HG03135 (cell line): Measurements from ENCODE around the gene GASK1A.
"Not testable (repeated sequence)": the region's sequence is repeated elsewhere in the genome, so short reads cannot be mapped to it uniquely, and the experiment has no call there.

Source experiments
- ATAC-seq: cut with Tn5 transposase; IDR thresholded peaks from one replicate; pipeline ENCODE4 v1.9.1; 2021; ENCODE audit warnings: mild to moderate bottlenecking, moderate library complexity; ENCODE audit not compliant: unreplicated experiment

The GASK1A gene

DNA sequence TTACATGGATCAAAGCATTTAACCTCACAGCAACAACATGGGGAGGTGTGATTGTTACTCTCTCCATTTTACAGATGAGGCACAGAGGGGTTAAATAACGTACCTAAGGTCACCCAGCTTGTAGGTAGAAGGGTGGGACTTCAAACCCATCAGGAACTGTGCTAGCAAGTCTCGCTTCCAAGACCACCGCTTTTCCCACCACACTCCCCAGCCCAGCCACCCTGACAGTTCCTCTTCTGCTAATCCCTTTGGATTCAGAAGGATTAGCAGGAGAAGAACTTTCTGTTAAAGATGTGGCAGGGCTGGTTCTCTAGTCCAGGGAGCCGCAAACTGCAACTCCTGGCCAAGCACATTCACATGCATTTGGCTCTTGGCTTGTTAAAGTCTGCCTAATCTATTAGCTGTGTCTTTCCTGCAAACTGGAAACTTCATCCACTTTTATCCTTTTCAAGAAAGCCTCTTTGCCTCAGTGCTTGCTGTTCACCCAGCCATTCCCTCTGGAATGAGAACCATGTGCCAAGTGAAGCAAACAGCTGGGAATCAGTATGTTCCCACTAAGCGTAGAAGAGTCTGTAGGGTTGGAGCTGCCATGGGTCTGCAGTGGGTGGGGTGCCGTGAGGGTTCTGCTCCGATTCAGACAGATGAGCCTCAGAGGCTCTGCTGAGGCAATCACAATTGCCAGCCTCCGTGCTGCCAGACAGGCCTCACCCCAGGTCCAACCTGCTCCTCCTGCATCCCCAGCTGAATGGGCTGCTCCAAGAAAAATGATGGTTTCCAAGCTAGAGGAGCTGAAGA, 82.2 kb downstream of the GASK1A start:
- no peak for ATAC-seq

DNA sequence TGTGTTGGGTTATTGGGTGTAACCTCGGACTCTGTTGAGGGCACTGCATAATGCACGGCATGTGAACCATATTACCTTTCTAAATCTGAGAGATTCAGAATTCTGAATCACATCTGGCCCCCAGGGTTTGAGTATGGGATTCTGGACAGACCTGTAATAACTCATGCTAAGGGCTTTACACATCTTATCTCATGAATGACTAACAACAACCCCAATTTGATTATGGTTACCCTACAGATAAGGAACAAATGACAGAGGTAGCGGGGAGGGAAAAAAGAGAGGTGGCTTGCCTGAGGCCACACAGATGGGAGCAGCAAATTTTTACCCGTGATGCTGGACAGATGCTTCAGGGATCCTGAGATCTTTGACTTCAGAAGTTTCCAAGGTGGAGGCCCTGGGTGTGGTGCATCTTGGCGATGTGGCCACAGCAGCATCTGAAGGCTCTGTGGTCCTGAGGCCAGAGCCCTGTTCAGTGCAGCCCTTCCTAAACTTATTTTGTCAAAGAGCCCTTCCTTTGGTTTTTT, 83.0 kb downstream of the GASK1A start:
- no peak for ATAC-seq

DNA sequence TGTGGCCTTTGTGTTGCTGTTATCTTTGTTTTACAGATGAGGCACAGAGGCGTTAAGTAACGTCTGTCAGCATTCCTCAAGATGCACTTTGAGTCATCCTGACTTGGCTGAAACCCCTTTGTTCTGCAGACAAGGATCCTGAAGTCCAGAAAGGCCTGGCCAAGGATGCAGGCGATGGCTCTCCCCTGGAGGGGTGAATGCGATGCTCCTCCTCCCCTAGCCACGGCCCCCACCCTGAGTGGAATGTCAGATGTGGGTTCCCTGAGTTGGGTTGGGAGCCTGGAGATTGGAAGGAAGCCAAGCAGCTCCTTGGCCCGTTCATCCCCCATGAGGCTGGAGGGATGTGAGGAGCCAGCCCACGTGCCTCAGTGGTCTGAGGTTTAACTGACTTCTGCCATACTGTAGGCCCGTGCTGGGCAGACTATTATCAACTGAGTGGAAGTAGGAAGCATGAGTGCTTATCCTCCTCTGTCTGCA, 83.5 kb downstream of the GASK1A start:
- ATAC-seq, result no peak

DNA sequence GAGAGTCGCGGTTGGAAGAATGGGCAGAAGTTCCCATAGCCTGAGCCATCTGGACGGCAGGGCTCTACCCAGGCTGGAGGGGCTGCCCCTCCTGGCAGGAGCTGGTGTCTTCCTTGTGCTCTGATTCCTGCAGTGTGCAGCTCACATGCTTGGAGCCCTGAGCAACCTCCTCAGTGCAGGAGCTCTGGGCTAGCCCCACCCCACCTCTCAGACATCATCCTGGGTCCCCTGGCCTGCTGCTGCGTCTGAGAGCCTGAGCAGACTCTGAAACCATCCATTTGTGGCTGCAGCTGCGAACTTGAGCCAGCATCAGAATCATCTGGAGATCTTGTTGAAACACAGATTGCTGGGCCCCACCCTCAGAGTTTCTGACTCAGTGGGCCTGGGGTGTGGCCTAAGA, 84.0 kb downstream of the GASK1A start:
- no peak for ATAC-seq

DNA sequence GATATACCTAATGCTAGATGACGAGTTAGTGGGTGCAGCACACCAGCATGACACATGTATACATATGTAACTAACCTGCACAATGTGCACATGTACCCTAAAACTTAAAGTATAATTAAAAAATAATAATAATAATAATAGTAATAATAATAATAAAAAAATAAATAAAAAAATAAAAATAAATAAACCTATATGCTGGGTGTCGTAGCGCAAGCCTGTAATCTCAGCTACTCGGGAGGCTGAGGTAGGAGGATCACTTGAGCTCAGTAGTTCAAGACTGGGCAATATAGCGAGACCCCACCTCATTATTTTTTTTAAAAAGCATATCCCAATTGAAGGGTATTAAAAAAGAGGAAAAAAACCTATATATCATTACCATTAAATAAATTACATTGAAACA, 91.6 kb downstream of the GASK1A start:
- not testable (repeated sequence) for ATAC-seq

DNA sequence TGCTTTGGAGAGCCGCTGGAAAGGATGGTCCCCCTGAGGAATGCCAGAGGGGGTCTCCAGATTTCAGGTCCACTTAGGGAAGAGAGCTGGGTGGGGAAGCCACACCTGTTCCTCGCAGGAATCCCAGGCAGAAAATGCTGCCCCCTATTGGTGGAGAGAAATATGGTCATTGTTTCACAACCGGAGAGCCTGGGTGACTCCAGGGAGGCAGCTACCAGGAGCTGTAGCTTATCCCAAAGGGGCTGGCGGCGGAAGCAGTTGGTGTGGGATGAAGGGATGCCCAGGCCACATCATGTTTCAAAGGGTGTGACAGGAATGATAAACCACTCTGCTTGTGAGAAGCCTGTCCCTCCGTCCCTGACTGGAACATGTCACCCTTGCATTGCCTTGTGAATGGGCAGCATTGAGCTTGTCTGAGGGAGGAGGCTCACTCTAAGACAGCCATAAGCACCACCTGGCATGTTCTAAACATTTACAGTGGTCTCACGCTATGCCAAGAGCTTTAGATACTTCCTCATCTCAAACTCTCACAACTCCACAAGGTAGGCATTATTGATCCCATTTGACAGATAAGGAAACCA, 92.3 kb downstream of the GASK1A start:
- ATAC-seq, result no peak

DNA sequence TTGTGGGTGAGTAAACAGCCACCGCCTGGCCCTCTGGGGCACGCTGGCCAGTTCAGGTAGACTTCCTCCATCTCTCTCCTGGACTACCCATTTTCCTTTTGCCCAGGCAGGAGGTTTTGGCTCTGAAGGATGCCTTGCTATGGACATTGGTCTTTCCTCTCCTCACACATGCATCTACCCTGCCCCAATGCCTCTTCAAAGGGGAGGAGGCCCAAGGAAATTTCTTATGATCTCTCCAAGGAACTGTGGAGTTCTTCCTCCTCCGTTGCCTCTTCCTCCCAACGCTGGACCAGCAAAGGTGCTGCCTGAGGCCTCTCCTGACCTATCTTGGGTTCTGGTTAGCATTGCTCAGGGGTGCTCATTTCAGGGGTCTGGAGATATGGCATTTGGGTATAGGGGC, 93.2 kb downstream of the GASK1A start:
- ATAC-seq, result no peak

DNA sequence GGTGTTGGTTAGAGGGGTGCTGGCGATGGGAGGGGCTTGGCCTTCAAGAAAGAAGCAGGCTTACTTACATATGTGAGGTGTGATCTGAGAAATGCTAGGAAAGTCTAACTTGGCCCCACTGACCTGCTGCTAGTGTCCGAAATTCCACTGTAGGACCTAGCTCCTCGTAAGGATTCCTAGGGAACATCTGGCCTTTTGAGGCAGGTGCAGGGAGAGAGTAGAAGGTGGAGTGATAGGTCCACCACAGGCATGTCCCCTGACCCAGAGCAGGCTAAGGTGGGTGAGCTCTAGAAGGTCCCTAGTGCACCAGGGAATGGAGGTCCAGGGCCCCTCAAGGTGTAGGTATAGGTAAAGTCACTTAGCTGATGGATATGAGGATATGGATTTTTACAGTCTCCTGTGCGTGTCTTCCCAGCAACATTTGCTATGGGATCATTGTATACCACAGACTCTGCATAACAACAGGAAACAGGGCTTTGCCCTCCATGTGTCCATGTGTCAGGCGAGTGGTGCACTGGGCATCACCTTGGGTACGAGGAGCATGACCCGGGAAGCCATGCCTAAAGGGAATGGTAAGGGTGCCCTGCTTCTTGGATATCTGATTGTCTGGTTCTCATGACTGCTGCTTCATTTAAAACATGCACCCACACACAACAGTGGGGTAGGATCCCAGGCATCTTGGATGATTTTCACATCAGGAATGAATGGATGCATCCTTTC, 94.2 kb downstream of the GASK1A start:
- no peak for ATAC-seq

DNA sequence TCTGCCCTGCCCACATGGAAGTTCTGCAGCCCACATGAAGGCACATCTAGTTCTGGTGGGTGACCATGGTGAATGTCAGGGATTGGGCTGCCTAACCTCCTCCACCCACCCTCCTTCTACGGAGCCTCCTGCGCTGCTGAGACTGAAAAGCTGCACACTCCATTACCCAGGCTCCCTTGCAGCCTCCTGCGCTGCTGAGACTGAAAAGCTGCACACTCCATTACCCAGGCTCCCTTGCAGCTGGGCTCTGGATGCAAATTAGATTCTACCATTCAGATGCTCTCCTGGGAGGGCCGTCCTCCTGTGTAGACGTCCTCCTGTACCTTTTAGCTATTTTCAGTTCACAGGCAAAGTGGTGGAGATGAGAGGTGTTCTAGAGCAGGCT, 94.7 kb downstream of the GASK1A start:
- no peak for ATAC-seq

DNA sequence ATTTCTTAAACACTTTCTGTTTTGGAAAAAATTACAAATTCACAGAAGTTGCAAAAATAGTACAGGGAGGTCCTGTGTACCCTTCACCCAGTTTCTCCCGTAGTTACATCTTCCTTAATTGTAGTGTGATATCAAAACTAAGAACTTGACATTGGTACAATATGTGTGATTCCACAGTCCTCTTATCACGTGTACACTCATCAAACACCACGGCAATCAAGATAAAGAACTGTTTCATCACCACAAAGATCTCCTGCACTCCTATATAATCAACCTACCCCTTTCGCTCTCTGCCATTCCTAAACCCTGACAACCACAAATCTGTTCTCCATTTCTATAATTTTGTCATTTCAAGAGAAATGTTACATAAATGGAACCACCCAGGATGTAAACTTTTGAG, 95.4 kb downstream of the GASK1A start:
- ATAC-seq, result no peak

DNA sequence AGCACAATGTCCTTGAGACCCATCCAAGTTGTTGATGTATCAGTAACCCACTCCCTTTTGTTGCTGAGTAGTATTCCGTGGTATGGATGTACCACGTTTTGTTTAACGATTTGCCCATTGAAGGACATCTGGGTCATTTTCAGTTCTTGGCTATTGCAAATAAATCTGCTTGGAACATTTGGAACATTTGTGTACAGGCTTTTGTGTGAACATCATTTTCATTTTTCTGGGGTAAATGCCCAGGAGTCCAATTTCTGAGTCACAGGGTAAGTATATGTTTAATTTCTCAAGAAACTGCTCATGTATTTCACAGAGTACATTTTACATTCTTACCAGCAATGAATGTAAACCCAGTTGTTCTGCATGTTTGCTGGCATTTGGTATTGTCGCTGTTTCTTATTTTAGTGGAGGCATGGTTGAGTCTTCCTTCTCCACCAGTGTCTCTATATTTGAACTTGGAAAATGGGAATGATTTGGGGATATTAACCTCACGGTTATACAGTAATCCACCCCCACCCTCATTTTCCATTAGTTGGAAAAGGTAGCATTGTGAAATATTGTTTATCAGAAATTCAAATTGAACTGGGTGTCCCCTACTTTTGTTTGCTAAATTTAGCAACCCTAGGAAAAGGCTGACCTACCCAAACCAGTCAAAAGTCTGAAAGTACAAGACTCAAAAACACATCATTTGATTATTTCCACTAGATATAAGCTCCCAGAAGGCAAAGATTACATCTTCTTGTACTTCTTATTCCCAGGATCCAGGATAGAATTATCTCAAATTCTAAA, 96.0 kb downstream of the GASK1A start:
- no peak for ATAC-seq

DNA sequence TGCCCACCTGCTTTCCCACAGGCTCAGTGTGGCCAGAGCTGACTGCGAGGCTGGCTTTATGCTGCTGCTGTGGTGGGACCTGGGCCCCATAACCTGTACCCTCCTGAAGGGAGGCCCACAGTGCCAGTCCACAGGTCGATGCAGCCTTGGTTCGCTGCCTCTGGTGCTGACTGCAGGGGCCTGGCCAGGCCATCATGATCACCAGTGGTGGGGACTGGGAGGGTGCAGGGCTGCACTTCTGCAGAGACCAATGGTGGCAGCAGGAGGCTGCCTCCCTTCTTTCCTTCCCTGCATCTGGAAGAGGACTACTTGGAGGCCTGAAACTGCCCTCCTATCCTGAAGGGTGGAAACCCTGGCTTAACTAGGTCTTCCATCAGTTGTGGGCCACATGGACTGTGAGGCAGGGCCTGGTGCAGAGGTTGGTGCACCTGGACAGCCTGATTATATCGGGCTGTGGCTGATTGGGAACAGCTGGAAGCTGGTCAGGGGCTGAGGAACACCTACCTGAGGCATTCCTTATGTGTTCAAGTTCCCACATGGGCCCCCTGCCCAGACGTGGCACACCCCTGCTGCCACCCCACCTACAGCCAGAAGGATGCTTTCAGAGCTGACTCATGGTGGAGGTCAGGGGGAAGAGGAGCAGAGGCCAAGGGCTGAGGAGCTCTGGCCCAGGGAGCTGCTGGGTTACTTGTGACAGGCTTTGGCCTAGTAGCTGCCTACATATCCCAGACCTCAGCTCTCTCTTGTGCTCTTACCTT, 97.0 kb downstream of the GASK1A start:
- no peak for ATAC-seq

DNA sequence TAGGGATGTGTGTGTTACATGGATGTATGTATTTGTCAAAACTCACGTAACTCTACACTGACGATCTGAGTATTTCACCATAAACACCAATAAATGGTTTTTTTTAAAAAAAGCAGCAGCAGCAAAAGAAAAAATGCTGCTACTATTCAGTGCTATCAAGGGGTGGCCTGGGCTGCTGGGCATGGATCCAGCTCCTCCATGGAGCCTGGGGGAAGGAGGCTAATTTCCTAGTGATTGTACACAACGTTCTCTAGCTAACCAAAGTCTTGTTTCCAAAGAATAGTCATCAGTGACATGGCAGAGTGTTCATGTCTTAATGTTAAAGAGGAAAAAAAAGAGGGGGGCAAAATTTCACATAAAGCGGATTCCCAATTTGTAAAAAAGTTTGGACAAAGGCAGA, 97.7 kb downstream of the GASK1A start:
- no peak for ATAC-seq

DNA sequence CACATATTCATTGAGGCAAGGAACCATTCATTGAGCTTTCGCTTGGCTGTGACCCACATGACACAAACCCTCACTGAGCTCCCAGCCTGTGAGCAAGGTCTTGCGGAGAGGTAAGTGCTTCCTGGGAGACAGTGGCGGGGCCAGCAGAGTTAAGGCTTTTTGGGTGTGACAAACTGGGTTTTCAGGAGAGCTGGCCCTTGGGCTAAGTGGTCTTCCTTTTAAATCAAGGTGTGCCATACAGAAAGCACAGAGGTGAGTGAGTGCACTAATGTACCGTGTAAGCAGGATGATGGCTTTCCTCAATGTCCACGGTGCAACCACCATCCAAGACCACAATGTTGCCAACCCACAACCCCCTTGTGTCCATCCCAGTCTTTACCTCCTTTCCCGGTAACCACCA, 98.2 kb downstream of the GASK1A start:
- ATAC-seq, result no peak

DNA sequence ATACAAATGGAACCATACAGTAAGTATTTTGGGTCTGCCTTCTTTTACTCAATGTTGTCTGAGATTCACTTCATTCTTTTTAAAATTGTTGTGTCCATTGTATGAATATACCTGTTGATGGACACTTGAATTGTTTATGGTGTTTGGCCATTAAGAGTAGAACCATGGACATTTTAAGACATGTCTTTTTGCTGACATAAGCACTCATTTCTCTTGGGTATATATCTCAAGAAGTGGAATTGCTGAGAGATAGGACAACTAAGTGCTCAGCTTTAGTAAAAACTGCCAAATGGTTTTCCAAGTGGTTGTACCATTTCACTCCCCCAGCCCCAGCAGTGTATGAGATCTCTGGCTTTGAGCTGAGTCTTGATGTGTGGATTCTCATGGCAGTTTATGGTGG, 98.6 kb downstream of the GASK1A start:
- no peak for ATAC-seq

DNA sequence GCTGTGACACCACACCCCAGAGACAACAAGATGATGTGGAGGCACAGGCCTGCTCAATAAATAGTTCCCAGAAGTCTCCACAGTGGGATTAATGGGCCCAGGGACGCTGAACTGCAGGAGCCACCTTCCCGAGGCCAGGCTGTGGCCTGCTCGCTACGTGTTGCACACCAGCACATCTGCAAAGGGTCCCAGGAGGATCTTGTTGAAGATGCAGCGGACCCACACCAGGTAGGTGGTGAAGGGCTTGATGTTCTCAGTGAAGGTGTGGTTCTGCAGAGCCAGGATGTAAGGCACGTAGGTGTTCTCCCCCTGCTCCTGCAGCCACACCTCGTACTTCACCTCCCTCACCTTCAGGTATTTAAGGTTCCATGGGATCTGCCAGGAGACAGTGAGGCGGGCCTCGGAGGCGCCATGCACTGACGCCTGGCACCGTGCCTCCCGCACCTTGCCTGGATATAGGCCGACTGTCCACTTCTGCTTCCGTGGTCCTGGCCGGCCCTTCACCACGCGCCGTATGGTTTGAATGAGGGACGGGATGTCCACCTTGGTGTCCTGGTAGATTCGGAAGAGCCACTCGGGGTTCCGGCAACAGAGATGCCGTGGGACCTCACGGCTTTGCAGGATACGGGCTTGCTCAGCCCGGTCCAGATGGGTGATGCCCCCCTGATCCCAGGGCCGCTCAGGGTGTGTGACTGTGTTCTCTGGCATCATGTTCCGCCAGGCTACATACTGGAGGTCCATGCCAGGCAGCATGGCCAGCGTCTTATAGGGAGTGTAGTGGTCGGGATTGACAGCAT, 100.6 kb downstream of the GASK1A start:
- no peak for ATAC-seq

DNA sequence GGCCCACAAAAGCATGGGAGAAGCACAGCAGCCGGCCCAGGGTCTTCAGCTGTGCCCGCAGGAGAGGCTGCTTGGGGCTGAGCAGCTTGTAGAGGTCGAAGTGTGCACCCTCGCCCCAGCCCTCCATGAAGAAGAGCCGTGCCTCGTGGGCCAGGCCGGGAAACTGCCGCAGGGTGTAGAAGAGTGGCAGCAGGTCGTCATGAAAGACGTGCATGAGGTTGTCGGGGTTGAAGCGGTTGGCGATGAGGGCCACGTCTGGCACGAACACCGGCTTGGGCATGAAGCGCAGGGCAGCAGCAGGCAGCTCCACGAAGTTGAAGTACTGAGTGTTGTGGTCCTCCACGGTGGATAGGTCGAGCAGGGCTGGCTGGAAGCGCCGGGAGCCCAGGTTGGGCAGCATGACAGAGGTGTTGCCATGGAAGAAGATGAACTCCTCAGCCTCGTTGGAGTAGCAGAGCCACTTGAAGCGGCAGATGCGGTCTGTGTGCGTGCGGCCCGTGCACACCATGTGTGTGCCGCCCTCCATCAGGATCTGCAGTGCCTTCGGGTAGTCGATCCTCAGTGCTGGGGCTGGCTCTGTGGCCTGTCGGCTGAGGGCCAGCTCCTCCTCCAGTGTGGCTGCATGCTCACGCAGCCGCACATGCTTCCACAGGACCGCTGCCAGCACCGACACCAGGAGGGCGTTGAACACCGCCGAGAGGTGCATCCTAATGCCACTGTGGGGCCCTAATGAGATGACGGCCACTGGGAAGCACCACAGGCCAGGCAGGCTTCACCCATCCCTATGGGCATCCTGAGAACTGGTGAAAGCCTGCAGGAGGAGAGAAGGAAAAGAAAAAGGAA, 101.8 kb downstream of the GASK1A start:
- ATAC-seq, result no peak

DNA sequence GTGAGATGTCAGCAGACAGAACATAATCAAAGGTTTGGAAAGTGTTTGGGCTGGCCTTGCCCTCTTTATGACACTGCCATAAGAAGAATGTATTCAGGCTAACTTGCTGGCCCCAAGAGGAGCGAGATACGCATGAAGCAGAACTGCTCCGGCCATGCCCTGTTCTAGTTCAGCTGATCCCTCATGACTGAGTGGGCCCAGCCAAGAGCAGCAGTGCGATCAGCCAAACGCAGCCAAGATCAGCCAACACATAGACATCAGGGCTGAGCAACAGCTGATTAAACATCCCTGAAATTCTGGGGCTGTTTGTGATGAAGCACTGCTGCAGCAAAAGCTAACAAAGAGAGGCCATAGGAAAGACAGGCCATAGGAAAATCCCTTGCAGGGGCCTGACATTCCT, 102.7 kb downstream of the GASK1A start:
- ATAC-seq, result no peak

DNA sequence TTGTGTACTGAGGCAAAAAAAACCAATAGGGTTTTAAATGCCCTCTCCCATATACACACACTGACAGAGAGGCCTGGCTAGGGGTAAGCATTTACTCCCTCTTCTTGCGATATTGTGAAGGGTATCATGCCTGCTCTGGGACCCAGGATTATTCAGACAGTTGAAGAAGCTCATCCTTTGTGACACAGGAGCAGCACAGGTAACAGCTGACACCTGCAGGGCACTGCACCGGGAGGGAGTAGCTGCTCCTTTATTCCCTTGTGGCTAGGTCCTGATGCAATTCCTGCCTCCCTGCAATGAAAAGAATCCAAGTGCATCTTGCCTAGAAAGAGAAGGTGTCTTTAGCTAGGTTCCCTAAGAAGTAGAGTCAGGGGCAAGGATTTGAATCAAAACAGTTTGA, 103.3 kb downstream of the GASK1A start:
- ATAC-seq, result no peak
